NCI-H82 treated with DMSO at 0.1 percent for 48 hours (cell line): ENCODE data around the gene OR6M1.
A peak's percentile ranks its signal among the peaks of the same experiment; 100 is the strongest.

Source experiments
- DNase-seq: peaks from one replicate; lab custom pipeline; 2025; ENCODE audit not compliant: unreplicated experiment; lab: John Stamatoyannopoulos, UW

The OR6M1 gene

GRCh38 chr11:123775715-123776549, 30.2 kb downstream of the OR6M1 start:
- DNase-seq: peak; percentile 23

- DNase-seq: no peak
Observed at GRCh38 chr11:123775289-123775688, 30.9 kb downstream of the OR6M1 start.

- no peak for DNase-seq
Observed at GRCh38 chr11:123773959-123774358, 32.2 kb downstream of the OR6M1 start.

- no peak for DNase-seq
Observed at GRCh38 chr11:123773026-123773425, 33.1 kb downstream of the OR6M1 start.

GRCh38 chr11:123771664-123772063, 34.5 kb downstream of the OR6M1 start:
- no peak for DNase-seq

GRCh38 chr11:123770712-123771111, 35.4 kb downstream of the OR6M1 start:
- no peak for DNase-seq

GRCh38 chr11:123765601-123766000, 40.5 kb downstream of the OR6M1 start:
- no peak for DNase-seq

- no peak for DNase-seq
Observed at GRCh38 chr11:123762422-123762821, 43.7 kb downstream of the OR6M1 start.

- no peak for DNase-seq
Observed at GRCh38 chr11:123760894-123761293, 45.3 kb downstream of the OR6M1 start.

GRCh38 chr11:123757976-123758375, 48.2 kb downstream of the OR6M1 start:
- no peak for DNase-seq

GRCh38 chr11:123755813-123756212, 50.3 kb downstream of the OR6M1 start:
- no peak for DNase-seq
